B cell (primary cell): Measurements from ENCODE around the gene PHACTR1. TPM values are rescaled to one million over a fixed set of nuclear protein-coding genes. Genes with fewer than 3 reads are reported as not detected.

ENCODE experiments used
- ATAC-seq: fragments of 200-7000 bp; cut with Tn5 transposase; one replicate; pipeline ENCODE4 v1.10.0; 2021; ENCODE audit warnings: low read depth, mild to moderate bottlenecking, moderate number of reproducible peaks, moderate library complexity
- CTCF ChIA-PET: fragments of 350-600 bp; sonication (Branson Sonifier 250); formaldehyde crosslinking; loops from one replicate; lab custom pipeline; 2021; ENCODE audit warnings: antibody characterized with exemption, inconsistent platforms; lab: Charles Lee
- POLR2A ChIA-PET: fragments of 350-600 bp; sonication (Branson Sonifier 250); formaldehyde crosslinking; loops from one replicate; lab custom pipeline; 2021; ENCODE audit warnings: antibody characterized with exemption; lab: Charles Lee
- DNase-seq: peaks from one replicate; pipeline ENCODE4 v3.0.0; 2013
- H2AFZ ChIP-seq: 2 replicates; pipeline ENCODE4 v1.6.1; 2012; ENCODE audit warnings: mild to moderate bottlenecking, low read depth, low read length; ENCODE audit not compliant: insufficient read depth, poor library complexity, severe bottlenecking
- H3K27ac ChIP-seq, 2 donors: 1 replicate in 1 of 2; 2 replicates in 1 of 2; pipeline ENCODE4 v1.5.1; 2012 to 2013; ENCODE audit warnings: low read length in 2 of 2, mild to moderate bottlenecking in 2 of 2, moderate library complexity in 1 of 2
- H3K27me3 ChIP-seq, 4 experiments: fragments of 200-600 bp in 1 of 4; sonication (generic) in 1 of 4; replicated peaks in 1 of 4; 1 replicate in 2 of 4; 2 replicates in 2 of 4; pipeline versions ENCODE4 v1.6.1 to v1.7.0; 2013 to 2016; ENCODE audit warnings: low read length in 3 of 4, mild to moderate bottlenecking in 2 of 4, mixed read lengths in 1 of 4, moderate library complexity in 1 of 4; ENCODE audit not compliant: insufficient read depth in 4 of 4, control insufficient read depth in 3 of 4; ENCODE audit errors: control extremely low read depth in 1 of 4
- H3K36me3 ChIP-seq, 2 experiments: replicated peaks in 1 of 2; 1 replicate in 1 of 2; 2 replicates in 1 of 2; pipeline versions ENCODE4 v1.6.1 to v1.7.1; 2013; ENCODE audit warnings: low read length in 1 of 2; ENCODE audit not compliant: insufficient read depth in 2 of 2, control insufficient read depth in 1 of 2; ENCODE audit errors: control extremely low read depth in 1 of 2, extremely low read depth in 1 of 2
- H3K4me1 ChIP-seq, 2 donors: fragments of 200-600 bp in 1 of 2; sonication (generic) in 1 of 2; 1 replicate in 1 of 2; 2 replicates in 1 of 2; pipeline versions ENCODE4 v1.5.1 to v1.6.1; 2013 to 2017; ENCODE audit warnings: low read length in 2 of 2; ENCODE audit not compliant: control insufficient read depth in 2 of 2, insufficient read depth in 2 of 2
- H3K4me2 ChIP-seq: replicated peaks from 2 replicates; pipeline ENCODE3; 2012; ENCODE audit warnings: mild to moderate bottlenecking, low read depth, low read length; ENCODE audit not compliant: poor library complexity, severe bottlenecking
- H3K4me3 ChIP-seq, 5 experiments: fragments of 200-600 bp in 1 of 5; sonication (generic) in 1 of 5; 1 replicate in 3 of 5; 2 replicates in 2 of 5; pipeline versions ENCODE4 v1.5.1 to v1.7.0; 2011 to 2016; ENCODE audit warnings: low read length in 4 of 5, mild to moderate bottlenecking in 4 of 5, low read depth in 2 of 5, control low read depth in 1 of 5, moderate library complexity in 1 of 5; ENCODE audit not compliant: insufficient read depth in 1 of 5; ENCODE audit errors: control extremely low read depth in 1 of 5, extremely low read depth in 1 of 5
- H3K79me2 ChIP-seq: fragments of 200-600 bp; sonication (generic); one replicate; pipeline ENCODE4 v1.6.0; 2016; ENCODE audit warnings: low read length; ENCODE audit not compliant: control insufficient read depth, insufficient read depth
- H3K9ac ChIP-seq: fragments of 200-600 bp; sonication (generic); 2 replicates; pipeline ENCODE4 v1.6.1; 2017; ENCODE audit warnings: mild to moderate bottlenecking, low read length, moderate library complexity
- H3K9me3 ChIP-seq, 3 donors: one replicate each; pipeline versions ENCODE4 v1.6.1 to v1.7.1; 2013; ENCODE audit warnings: low read length in 2 of 3; ENCODE audit not compliant: control insufficient read depth in 2 of 3, insufficient read depth in 1 of 3; ENCODE audit errors: control extremely low read depth in 1 of 3
- H4K20me1 ChIP-seq: 2 replicates; pipeline ENCODE4 v1.6.0; 2012; ENCODE audit warnings: mild to moderate bottlenecking, low read length; ENCODE audit not compliant: insufficient read depth, control insufficient read depth, poor library complexity, severe bottlenecking
- H3K27ac Mint-ChIP-seq: one replicate; pipeline ENCODE4 v1.8.0; 2021; ENCODE audit warnings: mixed read lengths
- H3K27me3 Mint-ChIP-seq: one replicate; pipeline ENCODE4 v1.8.0; 2021; ENCODE audit warnings: mixed read lengths
- H3K4me1 Mint-ChIP-seq: one replicate; pipeline ENCODE4 v1.8.0; 2021; ENCODE audit warnings: mixed read lengths
- H3K4me3 Mint-ChIP-seq: one replicate; pipeline ENCODE4 v1.8.0; 2021; ENCODE audit warnings: mixed read lengths
- H3K9me3 Mint-ChIP-seq: one replicate; pipeline ENCODE4 v1.8.0; 2022; ENCODE audit warnings: mixed read lengths; ENCODE audit not compliant: insufficient read depth
- CTCF ChIP-seq: fragments of 200-600 bp; IDR thresholded peaks from one replicate; pipeline ENCODE4 v1.8.0; 2022; ENCODE audit warnings: antibody characterized with exemption, mild to moderate bottlenecking
- EZH2 ChIP-seq: IDR thresholded peaks from 2 replicates; pipeline ENCODE4 v1.6.1; 2012; ENCODE audit warnings: borderline replicate concordance, low read depth, mild to moderate bottlenecking, moderate library complexity, low read length; ENCODE audit not compliant: insufficient read depth, poor library complexity, severe bottlenecking
- WGBS: methylation state at CpG from one replicate; pipeline ENCODE4 v1.1.5; 2013; ENCODE audit warnings: missing lambda C conversion rate; ENCODE audit not compliant: insufficient coverage; 5-methylcytosine and 5-hydroxymethylcytosine counted together
- intact Hi-C: fragments of 100-400 bp; cut with micrococcal nuclease; formaldehyde crosslinking; loops from one replicate; pipeline ENCODE4 v1.10.0; 2022
- polyA plus RNA-seq: library from polyadenylated mRNA; depleted of rRNA; stranded (reverse); fragments of >200 nt; gene quantifications from 2 replicates; pipeline ENCODE4 v1.2.3, GENCODE V29; 2012
- total RNA-seq, 2 donors: library from RNA; stranded (reverse); fragments of 120-200 nt in 1 of 2; gene quantifications; 1 replicate in 1 of 2; 2 replicates in 1 of 2; pipeline versions ENCODE4 v1.2.3 to v1.2.4, GENCODE V29; 2013 to 2022

Gene PHACTR1
- total and polyA plus RNA-seq, 2 donors (not counting 1 experiment from before 2014, with no cell fraction given) = 30.2 to 129 TPM

GRCh38 chr6:12968290-12968689, 251.7 kb downstream of the PHACTR1 start:
- Histone ChIP-seq H3K4me2 (no peak overlapping the region), H3K9me3 (no peaks in the 10 kb centered on the region), H3K79me2 (no peaks in the 10 kb centered on the region), H3K27ac (no peak overlapping the region), H2AFZ (no peak overlapping the region), H4K20me1 (no peaks in the 10 kb centered on the region), H3K4me3 (no peak overlapping the region), H3K36me3 (no peaks in the 10 kb centered on the region), H3K27me3 (peaks cover 0 to 3% (median 0%) of the 10 kb centered on the region in 4 experiments), H3K9ac (no peak overlapping the region), H3K4me1 (peaks cover 2% of the 10 kb centered on the region in 2 donors)
- POLR2A ChIA-PET = no interaction called here
- H3K27me3 Mint-ChIP-seq = peaks cover 39% of the 10 kb centered on the region
- no peak overlapping the region for H3K4me3 Mint-ChIP-seq
- no peak overlapping the region for H3K27ac Mint-ChIP-seq
- peaks cover 4% of the 10 kb centered on the region for H3K4me1 Mint-ChIP-seq
- no peaks in the 10 kb centered on the region for H3K9me3 Mint-ChIP-seq
- intact Hi-C loops = no loop called here
- DNase-seq = no peak
- CTCF ChIA-PET = no interaction called here
- TF ChIP-seq EZH2 = no peak
- TF ChIP-seq CTCF = no peak
- no peak for ATAC-seq
- no CpG with 5 or more reads among the region's 4 CpGs for whole genome bisulfite sequencing

DNA sequence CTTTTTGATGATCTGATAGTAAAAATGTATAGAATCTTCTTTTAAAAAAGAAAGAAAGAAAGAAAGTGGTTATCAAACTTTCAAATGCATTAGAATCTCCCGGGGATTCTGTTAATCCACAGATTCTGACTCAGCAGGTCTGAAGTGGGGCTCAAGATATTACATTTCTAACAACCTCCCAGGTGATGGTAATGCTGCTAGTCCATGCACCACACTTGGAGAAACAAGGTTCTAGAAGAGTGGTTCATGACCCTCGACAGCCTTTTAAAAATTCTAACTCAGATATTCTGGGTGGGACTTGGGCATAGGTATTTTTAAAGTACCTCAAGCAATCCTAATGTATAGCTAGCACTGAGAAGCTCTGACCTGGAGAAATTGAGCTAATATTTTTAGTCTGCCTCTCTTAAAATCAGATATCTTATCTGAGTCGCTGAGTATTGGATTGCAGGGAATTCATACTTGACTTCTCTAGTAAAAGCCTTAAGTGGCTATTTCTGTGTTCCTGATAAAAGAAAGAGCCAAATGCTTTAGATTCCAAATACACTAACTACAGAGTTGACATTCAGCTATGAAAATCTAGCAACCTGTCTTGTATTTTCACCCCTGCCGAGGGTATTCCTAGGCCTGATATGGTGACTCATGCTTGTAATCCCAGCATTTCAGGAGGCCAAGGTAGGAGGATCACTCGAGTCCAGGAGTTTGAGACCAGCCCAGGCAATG, 252.4 kb downstream of the PHACTR1 start:
- no peaks in the 10 kb centered on the region for H4K20me1 ChIP-seq
- no peak overlapping the region for H3K27ac ChIP-seq
- CTCF ChIA-PET = no interaction called here
- H3K27me3 ChIP-seq = peaks cover 0 to 3% (median 0%) of the 10 kb centered on the region in 4 experiments
- Mint-ChIP-seq H3K9me3 (no peaks in the 10 kb centered on the region), H3K4me3 (no peak overlapping the region), H3K4me1 (no peaks in the 10 kb centered on the region), H3K27me3 (peaks cover 43% of the 10 kb centered on the region), H3K27ac (no peak overlapping the region)
- no peak for DNase-seq
- no peak for ATAC-seq
- H3K9me3 ChIP-seq = no peaks in the 10 kb centered on the region
- TF ChIP-seq EZH2 = no peak
- TF ChIP-seq CTCF = no peak
- H3K36me3 ChIP-seq = no peaks in the 10 kb centered on the region
- H3K4me1 ChIP-seq = no peaks in the 10 kb centered on the region
- H2AFZ ChIP-seq = no peak overlapping the region
- 90% methylated on average over 1 of the region's 5 CpGs for WGBS
- no peak overlapping the region for H3K4me3 ChIP-seq
- no peaks in the 10 kb centered on the region for H3K79me2 ChIP-seq
- no peak overlapping the region for H3K4me2 ChIP-seq
- H3K9ac ChIP-seq = no peak overlapping the region
- POLR2A ChIA-PET = interaction anchor here (0.6 kb wide), 1 partner anchor 139 kb away, joined by 4 read pairs; no protein-coding TSS in a partner anchor
- intact Hi-C loops = no loop called here
